HEK293 (cell line): ENCODE data around the gene OTUD1.

Experiments used
- CTCF ChIP-seq: fragments of 450-650 bp; formaldehyde crosslinking; IDR thresholded peaks from 2 replicates; pipeline ENCODE4 v1.5.1; 2016; ENCODE audit warnings: missing biosample characterization, missing genetic modification characterization
- KLF1 ChIP-seq: fragments of 450-650 bp; formaldehyde crosslinking; IDR thresholded peaks from 2 replicates; pipeline ENCODE4 v1.5.1; 2016; ENCODE audit warnings: missing biosample characterization, missing genetic modification characterization
- ZBTB44 ChIP-seq: fragments of 450-650 bp; IDR thresholded peaks from 2 replicates; pipeline ENCODE4 v1.5.1; 2018; ENCODE audit warnings: missing biosample characterization, mild to moderate bottlenecking, missing genetic modification characterization
- ZBTB49 ChIP-seq: fragments of 450-650 bp; formaldehyde crosslinking; IDR thresholded peaks from 2 replicates; pipeline ENCODE4 v1.5.1; 2016; ENCODE audit warnings: missing biosample characterization, missing genetic modification characterization, low read depth
- ZNF184 ChIP-seq: fragments of 450-650 bp; IDR thresholded peaks from 2 replicates; pipeline ENCODE4 v1.5.1; 2018; ENCODE audit warnings: missing biosample characterization, mild to moderate bottlenecking, missing genetic modification characterization

GRCh38 chr10:23418051-23418681, 20.7 kb upstream of the OTUD1 start:
- TF ChIP-seq CTCF (tag by site-specific recombination) (no peak), ZBTB49 (tag by site-specific recombination) (no peak), KLF1 (no peak), ZNF184 (no peak), ZBTB44 (no peak)
